HG02943 (cell line): Measurements from ENCODE around the gene ACOT4.
"Not testable (repeated sequence)": the region's sequence is repeated elsewhere in the genome, so short reads cannot be mapped to it uniquely, and the experiment has no call there.

ENCODE experiments used
- ATAC-seq: cut with Tn5 transposase; IDR thresholded peaks from one replicate; pipeline ENCODE4 v1.9.1; 2021; ENCODE audit warnings: mild to moderate bottlenecking, low read depth, moderate library complexity; ENCODE audit not compliant: unreplicated experiment

The ACOT4 gene

DNA sequence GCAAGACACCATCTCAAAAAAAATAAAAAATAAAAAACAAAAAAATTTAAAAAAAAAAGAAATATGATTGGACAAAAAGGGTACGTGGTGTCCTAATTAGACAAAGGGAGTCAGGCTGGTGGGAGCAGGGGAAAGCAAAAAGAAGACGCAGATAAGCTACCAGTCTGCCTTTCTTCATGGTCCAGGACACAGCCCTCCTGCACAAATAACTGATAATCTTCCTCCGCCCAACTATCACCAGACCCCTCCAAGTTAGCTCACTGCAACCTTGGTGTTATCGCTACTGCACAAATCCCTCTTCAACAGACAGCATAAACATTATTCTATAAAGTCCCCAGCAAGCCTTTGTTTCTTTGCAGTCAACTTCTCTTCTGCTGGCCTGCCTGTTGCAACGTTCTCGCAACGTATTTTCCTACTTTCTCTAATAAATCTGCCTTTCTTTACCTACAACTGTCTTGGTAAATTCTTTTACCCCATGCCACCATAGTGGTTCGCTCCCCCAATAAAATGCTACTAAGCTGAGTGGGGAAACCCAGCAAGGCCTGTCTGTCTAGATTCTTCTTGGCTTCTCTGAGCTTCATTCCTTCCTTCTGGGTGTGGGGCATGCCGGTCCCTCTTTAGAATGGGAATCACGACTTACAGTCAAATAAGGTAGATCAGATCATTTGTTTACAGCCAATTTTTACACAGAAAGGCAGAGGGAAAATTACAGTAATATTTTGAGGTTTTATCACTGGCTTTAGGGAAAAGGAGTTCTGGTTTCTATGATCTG lies 38.5 kb downstream of the ACOT4 start:
- ATAC-seq, result no peak

DNA sequence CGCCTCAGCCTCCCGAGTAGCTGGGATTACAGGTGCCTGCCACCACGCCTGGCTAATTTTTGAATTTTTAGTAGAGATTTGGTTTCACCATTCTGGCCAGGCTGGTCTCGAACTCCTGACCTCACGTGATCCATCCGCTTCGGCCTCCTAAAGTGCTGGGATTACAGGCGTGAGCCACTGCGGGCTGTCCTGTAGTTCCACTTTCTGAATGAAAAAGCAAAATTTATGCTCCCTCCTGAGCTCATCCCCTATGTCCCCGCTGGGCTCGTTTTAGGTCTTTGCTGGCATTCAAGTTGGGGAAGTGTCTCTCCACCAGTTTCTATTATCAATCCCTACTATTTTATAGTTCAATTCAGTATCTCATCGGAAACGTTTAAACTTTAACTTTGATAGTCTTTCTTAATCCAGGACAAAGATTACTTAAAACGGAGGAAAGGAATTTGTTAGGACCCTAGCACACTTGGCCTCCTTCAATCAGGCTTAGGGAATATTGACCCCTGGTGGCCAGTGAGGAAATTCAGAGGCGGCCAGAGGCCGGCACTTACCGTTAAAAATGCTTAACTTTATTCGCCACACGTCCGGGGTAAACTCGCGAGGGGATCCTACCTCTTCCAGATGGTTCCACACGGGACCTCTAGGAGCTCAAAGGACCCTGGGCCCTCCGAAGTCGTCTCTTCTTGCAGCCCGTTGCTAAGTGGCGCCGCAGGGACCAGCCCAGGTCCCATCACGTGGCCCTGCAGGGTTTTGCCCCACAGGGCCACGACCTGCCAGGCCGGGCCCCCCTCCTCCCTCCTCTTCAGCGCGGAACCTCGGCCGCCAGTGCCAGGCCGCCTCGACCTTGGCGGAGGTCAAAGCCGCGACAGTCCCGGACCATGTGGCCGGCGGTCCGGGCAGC lies 41.7 kb downstream of the ACOT4 start:
- ATAC-seq, result no peak

DNA sequence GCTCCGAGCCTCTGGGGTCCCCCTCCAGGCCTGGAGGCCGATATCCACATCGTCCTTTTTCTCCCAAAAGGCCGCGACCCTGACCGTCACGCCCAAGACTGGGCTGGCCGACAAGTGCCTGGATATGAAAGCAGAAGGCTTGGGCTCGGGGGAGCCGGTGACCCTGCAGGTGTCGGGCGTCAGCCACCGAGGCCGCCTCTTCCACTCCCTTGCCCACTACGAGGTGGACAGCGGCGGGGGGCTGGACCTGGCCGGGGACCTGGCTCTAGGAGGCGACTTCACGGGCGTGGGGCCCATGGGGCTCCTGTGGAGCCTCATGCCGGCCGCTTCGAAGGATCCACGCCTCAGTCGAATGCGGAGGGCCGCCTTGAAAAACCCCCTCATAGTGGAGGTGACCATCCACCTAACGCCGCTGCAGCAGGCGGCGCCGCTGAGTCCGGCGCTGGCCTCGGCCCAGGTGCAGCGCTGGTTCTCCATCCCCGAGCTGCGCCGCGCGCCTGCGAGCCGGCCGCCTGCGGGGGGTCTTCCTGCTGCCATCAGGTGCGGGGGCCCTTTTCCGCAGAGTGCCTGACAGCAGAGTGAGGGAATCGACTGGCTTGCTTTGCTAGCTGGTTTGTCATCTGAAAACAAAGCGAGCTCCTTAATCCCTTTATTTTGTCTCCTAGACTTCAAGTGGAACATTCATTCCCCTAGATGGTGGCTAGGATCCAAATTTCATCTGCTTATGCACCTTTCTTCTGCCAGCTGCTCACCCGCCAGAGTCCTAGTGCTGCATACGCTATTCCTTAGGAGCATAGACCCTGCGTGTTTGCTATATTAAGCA lies 42.5 kb downstream of the ACOT4 start:
- ATAC-seq, result no peak

DNA sequence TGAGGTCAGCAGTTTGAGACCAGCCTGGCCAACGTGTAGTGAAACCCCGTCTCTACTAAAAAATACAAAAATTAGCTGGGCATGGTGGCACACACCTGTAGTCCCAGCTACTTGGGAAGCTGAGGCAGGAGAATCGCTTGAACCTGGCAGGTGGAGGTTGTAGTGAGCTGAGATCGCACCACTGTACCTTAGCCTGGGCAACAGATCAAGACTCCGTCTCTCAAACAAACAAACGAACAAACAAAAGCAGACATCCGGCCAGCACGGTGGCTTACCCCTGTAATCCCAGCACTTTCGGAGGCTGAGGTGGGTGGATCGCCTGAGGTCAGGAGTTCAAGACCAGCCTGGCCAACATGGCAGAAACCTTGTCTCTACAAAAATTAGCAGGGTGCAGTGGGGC lies 44.7 kb downstream of the ACOT4 start:
- not testable (repeated sequence) for ATAC-seq

DNA sequence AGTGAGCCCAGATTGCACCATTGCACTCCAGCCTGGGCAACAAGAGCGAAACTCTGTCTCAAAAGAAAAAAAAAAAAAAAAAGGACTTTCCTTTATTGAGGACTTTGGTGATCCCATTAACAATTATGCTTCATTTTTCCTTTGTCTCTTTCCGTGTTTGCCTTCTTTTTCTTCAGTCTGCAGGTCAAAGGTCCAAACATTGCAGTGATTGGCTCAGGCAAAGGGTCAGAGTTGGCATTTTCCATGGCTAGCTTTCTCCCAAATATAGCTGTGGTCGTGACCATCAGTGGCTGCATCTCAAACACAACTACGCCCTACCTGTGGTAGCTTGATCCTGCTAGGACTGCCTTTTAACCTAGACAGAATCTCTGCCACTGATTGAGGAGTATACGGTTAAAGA lies 46.2 kb downstream of the ACOT4 start:
- ATAC-seq, result no peak

DNA sequence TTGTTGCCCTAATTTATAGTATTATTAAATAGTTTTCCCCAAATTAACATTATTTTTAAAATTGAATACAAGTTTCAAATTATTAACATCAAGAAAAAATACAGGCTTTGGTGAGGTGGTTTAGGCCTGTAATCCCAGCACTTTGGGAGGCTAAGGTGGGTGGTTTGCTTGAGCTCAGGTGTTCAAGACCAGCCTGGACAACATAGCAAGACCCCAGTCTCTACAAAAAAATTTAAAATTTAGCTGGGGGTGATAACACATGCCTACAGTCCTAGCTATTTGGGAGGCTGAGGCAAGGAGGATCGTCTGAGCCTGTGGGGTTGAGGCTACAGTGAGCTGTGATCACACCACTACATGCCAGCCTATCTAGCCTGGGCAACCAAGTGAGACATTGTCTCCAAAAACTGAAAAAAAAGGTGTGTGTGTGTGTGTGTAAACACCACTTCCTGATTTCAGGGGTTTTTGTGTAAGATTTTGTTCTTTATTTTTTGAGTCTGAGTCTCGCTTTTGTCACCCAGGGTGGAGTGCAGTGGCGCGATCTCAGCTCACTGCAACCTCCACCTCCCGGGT lies 49.2 kb downstream of the ACOT4 start:
- no peak for ATAC-seq

DNA sequence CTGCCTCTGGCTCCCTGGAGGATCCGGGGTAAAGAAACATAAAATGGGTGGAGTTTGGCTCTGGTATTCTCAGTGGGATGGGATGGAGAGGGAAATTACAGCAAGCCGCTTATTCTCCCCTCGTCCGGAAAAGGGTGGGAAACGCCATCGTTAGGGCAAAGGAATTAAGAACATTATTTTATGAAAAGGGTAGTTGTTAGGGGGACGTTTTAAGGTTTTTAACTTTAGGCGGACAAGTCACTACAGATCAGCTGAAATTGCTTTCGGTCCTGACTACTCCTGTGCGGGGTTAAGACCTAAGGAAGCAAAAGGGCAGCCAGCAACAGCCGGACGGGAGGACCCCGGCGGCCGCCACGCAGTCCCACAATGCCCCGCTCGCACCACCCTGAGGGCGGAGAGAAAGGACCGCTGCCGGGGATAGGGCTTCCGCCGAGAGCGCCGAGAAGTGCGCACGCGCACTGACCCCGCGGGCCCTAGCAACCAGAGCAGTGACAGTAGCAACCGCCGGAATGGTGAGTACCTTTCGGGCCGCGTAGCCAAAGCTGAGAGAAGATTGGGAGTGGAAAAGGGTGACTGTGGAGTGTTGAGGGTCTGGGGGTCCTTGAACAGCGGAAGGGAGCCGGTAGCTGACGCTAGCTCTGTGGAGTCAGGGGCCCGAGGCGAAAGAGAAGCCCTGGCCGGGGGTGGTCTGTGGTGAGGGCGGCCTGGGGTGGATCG lies 53.0 kb downstream of the ACOT4 start, which contains the start of gene DNAL1:
Gene DNAL1 (plus strand): TSS at position 456 of the 717 bp plus-strand sequence. CDS start 54 bp downstream, at position 510.
- ATAC-seq, result peak; percentile 89

DNA sequence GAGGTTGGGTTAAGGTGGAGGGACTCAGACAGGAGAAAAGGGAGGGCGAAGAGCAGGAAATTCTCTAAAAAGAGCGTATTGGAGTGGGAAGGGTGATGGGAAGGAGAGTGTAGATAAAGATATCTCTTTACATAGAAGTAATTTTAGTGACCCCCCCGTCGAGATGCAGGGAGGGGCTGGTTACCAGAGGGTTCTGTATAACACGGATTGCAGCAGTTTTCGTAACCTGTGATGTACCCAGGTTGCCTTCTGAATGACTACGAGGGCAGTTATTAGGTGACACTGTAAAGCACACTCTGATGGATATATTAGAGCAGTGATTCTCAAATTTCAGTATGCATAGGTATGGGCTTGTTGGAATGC lies 53.6 kb downstream of the ACOT4 start:
- no peak for ATAC-seq
